HL-60 (cell line): ENCODE data around the gene TTN.

Experiments
- DNase-seq, 2 experiments: peaks; one replicate each; pipeline ENCODE4 v3.0.0-alpha.2; 2010 to 2020; ENCODE audit warnings: low read depth in 1 of 2, low spot score in 1 of 2
- H3K27ac ChIP-seq: fragments of 250-450 bp; sonication (Bioruptor Pico); replicated peaks from 2 replicates; pipeline ENCODE4 v1.5.1; 2020; ENCODE audit warnings: mild to moderate bottlenecking, moderate library complexity
- H3K27me3 ChIP-seq: fragments of 250-450 bp; sonication (Bioruptor Pico); 2 replicates; pipeline ENCODE4 v1.5.1; 2021; ENCODE audit warnings: mild to moderate bottlenecking, moderate library complexity; ENCODE audit not compliant: insufficient read depth, poor library complexity, severe bottlenecking
- H3K4me3 ChIP-seq: replicated peaks from 2 replicates; pipeline ENCODE4 v1.5.1; 2011; ENCODE audit warnings: mild to moderate bottlenecking, control low read depth, low read length; ENCODE audit not compliant: insufficient read depth
- CTCF ChIP-seq: IDR thresholded peaks from one replicate; pipeline ENCODE4 v1.5.1; 2011; ENCODE audit warnings: low read length, control low read depth, inconsistent platforms; ENCODE audit not compliant: insufficient read depth
- GABPA ChIP-seq: IDR thresholded peaks from 2 replicates; pipeline ENCODE4 v1.6.1; 2012; ENCODE audit warnings: low read depth
- POLR2AphosphoS5 ChIP-seq: IDR thresholded peaks from 2 replicates; pipeline ENCODE4 v1.6.1; 2012; ENCODE audit warnings: low read depth
- REST ChIP-seq: IDR thresholded peaks from 2 replicates; pipeline ENCODE4 v1.6.1; 2012; ENCODE audit warnings: low read depth; ENCODE audit not compliant: insufficient replicate concordance
- SPI1 ChIP-seq: IDR thresholded peaks from 2 replicates; pipeline ENCODE4 v1.6.1; 2012; ENCODE audit warnings: low read depth, mild to moderate bottlenecking, borderline replicate concordance

TTN gene

GRCh38 chr2:178523596-178524134, 283.6 kb downstream of the TTN start:
- Histone ChIP-seq H3K27me3 (no peaks in the 10 kb centered on the region), H3K27ac (no peak overlapping the region), H3K4me3 (no peak overlapping the region)
- DNase-seq = no peak
- TF ChIP-seq CTCF (no peak), REST (no peak), SPI1 (no peak), POLR2AphosphoS5 (no peak), GABPA (no peak)

- no peak for DNase-seq
- no peak overlapping the region for H3K27ac ChIP-seq
- H3K27me3 ChIP-seq = no peaks in the 10 kb centered on the region
- TF ChIP-seq POLR2AphosphoS5 (no peak), REST (no peak), GABPA (no peak), SPI1 (no peak), CTCF (no peak)
- H3K4me3 ChIP-seq = no peak overlapping the region
Measured at GRCh38 chr2:178522950-178523595, 284.1 kb downstream of the TTN start.

- TF ChIP-seq POLR2AphosphoS5 (no peak), CTCF (no peak), GABPA (no peak), REST (no peak), SPI1 (no peak)
- no peaks in the 10 kb centered on the region for H3K27me3 ChIP-seq
- H3K4me3 ChIP-seq = no peak overlapping the region
- H3K27ac ChIP-seq = no peak overlapping the region
- no peak for DNase-seq
Measured at GRCh38 chr2:178521304-178522150, 285.7 kb downstream of the TTN start.
